ENCODE results near the gene ENTHD1. TPM values are rescaled to one million over a fixed set of nuclear protein-coding genes. Genes with fewer than 3 reads are reported as not detected.

Gene ENTHD1
- total and polyA plus RNA-seq, 2 experiments from 2014 or later = not detected

DNA sequence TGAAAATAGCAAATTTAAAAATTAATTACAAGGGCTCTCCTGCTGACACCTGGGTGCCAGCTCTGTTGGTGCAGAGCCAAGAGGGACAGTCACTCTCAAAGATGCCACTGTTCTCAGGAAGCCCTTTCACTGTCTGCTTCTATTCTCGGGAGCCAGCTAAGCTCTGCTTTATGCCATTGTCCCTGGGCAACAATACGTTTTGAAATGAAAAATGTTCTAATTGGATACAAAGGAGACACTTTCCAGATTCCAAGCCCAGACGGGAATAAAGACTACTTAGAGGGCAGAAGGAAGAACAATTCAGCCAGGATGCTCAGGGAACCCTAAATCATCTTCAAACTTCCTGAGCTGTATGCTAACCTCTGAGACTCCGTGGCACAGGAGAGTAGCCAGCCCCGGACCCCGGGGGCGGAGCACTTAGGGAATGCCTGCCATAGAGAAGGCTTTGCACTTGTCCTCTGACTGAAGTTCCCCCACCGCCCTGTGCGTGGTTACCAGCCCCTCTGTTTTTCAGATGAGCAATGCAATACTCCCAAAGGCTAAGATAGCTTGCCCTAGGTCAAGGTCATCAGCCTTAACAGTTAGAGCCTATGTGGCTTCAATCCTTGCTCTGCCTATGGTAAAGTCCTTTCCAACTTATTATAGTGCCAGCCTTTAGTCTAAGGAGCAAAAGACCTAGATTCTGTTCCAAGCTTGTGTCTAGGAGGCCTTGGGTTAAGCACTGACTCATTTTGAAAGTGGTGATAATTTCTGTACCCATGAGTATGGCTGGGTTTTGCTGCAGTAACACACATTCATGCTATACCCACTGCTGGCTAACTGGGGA lies 172.1 kb downstream of the ENTHD1 start:
- TF ChIP-seq, protein P1, sequence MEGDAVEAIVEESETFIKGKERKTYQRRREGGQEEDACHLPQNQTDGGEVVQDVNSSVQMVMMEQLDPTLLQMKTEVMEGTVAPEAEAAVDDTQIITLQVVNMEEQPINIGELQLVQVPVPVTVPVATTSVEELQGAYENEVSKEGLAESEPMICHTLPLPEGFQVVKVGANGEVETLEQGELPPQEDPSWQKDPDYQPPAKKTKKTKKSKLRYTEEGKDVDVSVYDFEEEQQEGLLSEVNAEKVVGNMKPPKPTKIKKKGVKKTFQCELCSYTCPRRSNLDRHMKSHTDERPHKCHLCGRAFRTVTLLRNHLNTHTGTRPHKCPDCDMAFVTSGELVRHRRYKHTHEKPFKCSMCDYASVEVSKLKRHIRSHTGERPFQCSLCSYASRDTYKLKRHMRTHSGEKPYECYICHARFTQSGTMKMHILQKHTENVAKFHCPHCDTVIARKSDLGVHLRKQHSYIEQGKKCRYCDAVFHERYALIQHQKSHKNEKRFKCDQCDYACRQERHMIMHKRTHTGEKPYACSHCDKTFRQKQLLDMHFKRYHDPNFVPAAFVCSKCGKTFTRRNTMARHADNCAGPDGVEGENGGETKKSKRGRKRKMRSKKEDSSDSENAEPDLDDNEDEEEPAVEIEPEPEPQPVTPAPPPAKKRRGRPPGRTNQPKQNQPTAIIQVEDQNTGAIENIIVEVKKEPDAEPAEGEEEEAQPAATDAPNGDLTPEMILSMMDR (IDR thresholded peaks at IDR 0.05; ENCODE audit: low read depth, low read length) = no peak
- H3K27ac ChIP-seq = no peak overlapping the region
- no peaks in the 10 kb centered on the region for H3K9me3 ChIP-seq (ENCODE audit: low read depth)
- no peaks in the 10 kb centered on the region for H3K36me3 ChIP-seq
- H3K27me3 ChIP-seq = no peaks in the 10 kb centered on the region
- H3K4me1 ChIP-seq (ENCODE audit: low read depth) = peaks cover 8% of the 10 kb centered on the region
- no peak overlapping the region for H3K4me3 ChIP-seq
- no peak for DNase-seq (ENCODE audit: low read depth in 1 of 2, low spot score in 1 of 2)

DNA sequence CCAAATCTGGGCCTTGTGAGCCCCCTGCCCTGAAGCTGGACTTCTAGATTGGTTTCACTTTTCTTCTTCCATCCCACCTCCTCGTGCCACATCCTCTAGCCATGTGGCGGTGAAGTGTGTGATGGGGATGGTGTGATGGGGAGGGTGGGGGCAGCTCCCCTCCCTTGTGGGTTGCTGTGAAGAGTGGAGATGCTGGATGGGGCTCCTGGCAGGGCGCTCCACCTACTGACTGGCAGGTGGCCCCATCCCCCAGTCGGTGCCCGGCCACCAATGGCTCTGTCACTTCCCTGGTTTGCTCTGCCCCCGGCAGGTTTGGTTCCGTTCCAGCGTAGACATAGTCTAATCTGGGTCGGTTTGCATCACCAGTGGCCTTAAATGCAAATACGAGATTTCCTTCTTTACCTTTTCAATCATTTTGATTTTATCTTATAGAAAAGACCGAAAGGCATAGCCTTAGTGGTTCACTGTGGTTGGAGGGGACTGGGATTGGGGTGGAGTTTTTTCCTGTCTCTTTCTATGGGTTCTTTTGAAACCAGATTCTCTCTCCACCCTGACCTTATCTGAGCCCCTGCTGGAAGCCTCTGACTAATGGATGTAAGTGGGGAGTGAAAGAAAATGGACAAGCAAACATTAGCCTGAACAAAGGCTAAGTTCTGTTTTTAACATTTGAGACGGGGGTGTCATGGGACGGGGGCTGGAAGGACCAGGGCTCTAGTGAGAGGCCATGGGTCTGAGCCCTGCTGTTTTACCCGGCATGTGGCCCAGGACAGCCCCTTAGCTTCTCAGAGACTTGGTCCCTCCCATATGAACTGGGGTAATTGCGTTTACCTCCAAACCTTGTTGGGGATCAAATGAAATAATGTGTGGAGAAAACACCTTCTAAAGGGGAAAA lies 173.8 kb downstream of the ENTHD1 start:
- Histone ChIP-seq H3K4me1 (ENCODE audit: low read depth) (peaks cover 8% of the 10 kb centered on the region), H3K36me3 (no peaks in the 10 kb centered on the region), H3K4me3 (no peak overlapping the region), H3K27ac (no peak overlapping the region), H3K27me3 (no peaks in the 10 kb centered on the region), H3K9me3 (ENCODE audit: low read depth) (no peaks in the 10 kb centered on the region)
- peak in 1 of 2 donors; percentile 2 for DNase-seq (ENCODE audit: low read depth in 1 of 2, low spot score in 1 of 2)
- TF ChIP-seq, protein P1 (IDR thresholded peaks at IDR 0.05; ENCODE audit: low read depth, low read length) = no peak

DNA sequence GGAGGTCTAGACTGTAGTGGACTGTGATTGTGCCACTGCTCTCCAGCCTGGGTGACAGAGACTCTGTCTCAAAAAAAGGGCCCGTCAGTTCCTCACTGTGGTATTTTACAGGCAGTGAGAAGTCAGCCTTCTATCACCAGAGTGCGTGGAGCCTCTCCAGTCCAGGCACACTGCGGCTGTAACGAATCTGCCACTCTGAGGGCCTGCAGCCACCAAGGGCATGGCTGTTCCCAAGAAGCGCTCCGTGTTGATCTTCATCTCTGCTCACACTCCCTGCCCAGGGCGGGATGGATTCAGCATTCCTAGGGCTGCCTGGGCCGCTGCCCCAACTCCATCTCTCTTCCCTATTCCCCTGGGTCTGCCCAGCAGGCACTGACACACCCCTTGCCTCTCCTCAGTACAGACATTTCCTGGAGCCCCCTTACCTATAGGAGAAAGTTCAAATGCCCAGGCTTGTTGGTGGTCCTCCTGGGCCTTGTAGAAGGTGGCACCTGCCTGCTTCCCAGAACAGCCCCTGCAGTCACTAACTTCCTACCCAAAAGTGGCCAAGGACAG lies 174.6 kb downstream of the ENTHD1 start:
- no peak for DNase-seq (ENCODE audit: low read depth in 1 of 2, low spot score in 1 of 2)
- peaks cover 8% of the 10 kb centered on the region for H3K4me1 ChIP-seq (ENCODE audit: low read depth)
- H3K4me3 ChIP-seq = no peak overlapping the region
- H3K9me3 ChIP-seq (ENCODE audit: low read depth) = no peaks in the 10 kb centered on the region
- no peak overlapping the region for H3K27ac ChIP-seq
- H3K36me3 ChIP-seq = no peaks in the 10 kb centered on the region
- TF ChIP-seq, protein P1 (IDR thresholded peaks at IDR 0.05; ENCODE audit: low read depth, low read length) = no peak
- H3K27me3 ChIP-seq = no peaks in the 10 kb centered on the region

DNA sequence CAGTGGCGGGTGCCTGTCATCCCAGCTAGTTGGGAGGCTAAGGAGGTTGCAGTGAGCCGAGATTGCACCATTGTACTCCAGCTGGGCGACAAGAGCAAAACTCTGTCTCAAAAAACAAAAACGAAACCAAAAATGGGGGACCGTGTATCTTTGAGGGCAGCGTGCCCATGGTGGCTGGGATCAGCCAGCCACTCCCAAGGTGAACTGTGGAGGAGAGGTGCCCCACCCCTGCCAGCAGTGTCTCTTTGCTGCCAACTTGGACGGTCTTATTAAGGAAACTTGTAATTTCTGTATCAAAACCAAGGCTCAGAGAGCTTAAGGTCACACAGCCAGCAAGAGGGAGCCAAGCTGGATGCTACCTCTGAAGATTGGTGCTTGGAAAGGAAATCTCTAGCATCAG lies 175.4 kb downstream of the ENTHD1 start:
- no peaks in the 10 kb centered on the region for H3K27me3 ChIP-seq
- no peak for DNase-seq (ENCODE audit: low read depth in 1 of 2, low spot score in 1 of 2)
- H3K4me1 ChIP-seq (ENCODE audit: low read depth) = peaks cover 8% of the 10 kb centered on the region
- H3K36me3 ChIP-seq = no peaks in the 10 kb centered on the region
- no peaks in the 10 kb centered on the region for H3K9me3 ChIP-seq (ENCODE audit: low read depth)
- no peak overlapping the region for H3K4me3 ChIP-seq
- TF ChIP-seq, protein P1 (IDR thresholded peaks at IDR 0.05; ENCODE audit: low read depth, low read length) = no peak
- no peak overlapping the region for H3K27ac ChIP-seq

DNA sequence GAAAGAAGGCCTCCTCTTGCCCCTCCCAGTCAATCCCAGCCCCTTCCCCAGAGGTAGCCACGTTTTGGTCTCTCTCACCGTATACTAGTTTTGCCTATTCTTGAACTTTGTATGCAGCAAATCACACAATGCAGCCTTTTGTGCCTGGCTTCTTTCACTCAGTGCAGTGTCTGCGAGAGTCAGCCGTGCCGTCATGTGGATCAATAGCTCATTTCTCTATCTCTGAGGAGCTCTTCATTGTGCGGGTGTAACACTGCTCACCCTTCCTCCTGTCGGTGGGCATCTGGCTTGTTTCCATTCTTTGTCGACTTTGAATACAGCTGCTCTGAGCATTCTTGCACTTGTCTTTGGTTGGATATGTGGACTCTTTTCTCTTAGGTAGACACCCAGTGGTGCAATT lies 176.5 kb downstream of the ENTHD1 start:
- H3K27me3 ChIP-seq = no peaks in the 10 kb centered on the region
- H3K27ac ChIP-seq = no peak overlapping the region
- H3K4me3 ChIP-seq = no peak overlapping the region
- peaks cover 8% of the 10 kb centered on the region for H3K4me1 ChIP-seq (ENCODE audit: low read depth)
- TF ChIP-seq, protein P1 (IDR thresholded peaks at IDR 0.05; ENCODE audit: low read depth, low read length) = no peak
- H3K9me3 ChIP-seq (ENCODE audit: low read depth) = no peaks in the 10 kb centered on the region
- no peak for DNase-seq (ENCODE audit: low read depth in 1 of 2, low spot score in 1 of 2)
- H3K36me3 ChIP-seq = no peaks in the 10 kb centered on the region

Data from cardiac muscle cell (in vitro differentiated cells and primary cell).